Mesenteric fat pad (tissue), 1 donor: ENCODE data around the gene ASTN2. TPM values are rescaled to one million over a fixed set of nuclear protein-coding genes. Genes with fewer than 3 reads are reported as not detected.

Source experiments
- DNase-seq: peaks from one replicate; pipeline ENCODE4 v3.0.0-alpha.2; 2020; ENCODE audit warnings: low spot score
- total RNA-seq: library from RNA; stranded (reverse); fragmentation: NEBNext Ultra II Directional; extraction: Animal tissue kit (Norgen Biotek cat#: 25700); gene quantifications from one replicate; pipeline ENCODE4 v1.2.1, GENCODE V29; 2021
- donor health status: DM: yes; HTN: yes; CAD: no.

ASTN2 gene
- total RNA-seq, 1 donor from 2014 or later: 3.1 TPM

DNA sequence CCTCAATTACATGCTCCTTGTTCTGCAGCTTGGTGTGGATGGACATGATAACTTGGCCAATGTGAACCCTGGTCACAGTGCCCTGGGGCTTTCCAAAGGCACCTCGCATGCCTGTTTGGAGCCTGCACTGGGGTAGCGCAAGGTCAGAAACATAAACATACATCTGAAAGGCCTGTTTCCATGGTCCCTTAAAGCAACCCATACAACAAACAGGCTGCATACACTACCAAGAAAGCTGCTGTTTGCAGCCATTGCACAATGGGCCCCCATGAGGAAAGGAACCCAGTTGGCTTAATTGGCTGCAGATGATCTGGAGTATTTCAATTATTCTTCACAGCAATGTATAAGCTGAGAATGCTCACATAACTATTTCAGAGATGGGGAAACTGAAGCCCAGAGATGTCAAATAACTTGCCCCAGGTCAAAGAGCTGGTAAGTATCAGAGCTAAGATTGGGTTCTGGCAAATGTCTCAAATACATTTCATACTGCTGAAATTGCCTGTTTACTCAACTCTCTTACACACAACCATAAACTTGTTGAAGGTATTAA lies 233.9 kb downstream of the ASTN2 start:
- DNase-seq: no peak

DNA sequence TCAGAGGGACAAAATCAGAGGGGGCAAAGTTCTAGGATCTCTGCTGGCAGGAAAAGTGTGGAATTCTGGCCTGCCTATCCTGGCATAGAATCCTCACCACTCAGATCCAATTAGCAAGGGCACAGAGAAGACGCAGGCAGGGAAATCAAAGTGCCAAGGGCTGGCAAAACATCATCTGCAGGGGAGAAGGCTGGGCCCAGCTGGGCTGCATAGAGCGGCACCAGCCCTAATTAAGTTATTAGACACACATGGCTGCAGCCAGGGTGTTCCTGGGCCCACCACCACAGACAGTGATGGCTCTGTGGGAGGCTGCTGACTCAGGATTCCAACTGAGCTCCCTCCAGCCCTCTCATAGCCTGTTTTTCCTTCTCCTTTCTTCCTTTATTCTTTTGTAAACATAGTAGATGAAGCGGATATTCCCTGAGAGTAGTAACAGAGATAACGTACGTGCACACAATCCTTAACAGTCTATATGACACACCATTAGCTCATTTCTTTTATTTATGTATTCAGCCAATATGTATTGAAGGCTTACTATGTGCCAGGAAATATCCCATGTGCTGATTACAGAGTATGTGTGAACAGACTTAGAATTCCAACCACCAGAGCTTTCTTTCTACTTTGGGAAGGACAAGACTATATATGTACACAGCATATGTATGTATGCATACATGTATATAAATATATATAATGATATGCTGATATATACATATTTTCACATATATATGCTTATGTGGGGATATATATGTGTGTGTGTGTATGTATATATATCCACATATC lies 236.1 kb downstream of the ASTN2 start:
- DNase-seq: no peak

DNA sequence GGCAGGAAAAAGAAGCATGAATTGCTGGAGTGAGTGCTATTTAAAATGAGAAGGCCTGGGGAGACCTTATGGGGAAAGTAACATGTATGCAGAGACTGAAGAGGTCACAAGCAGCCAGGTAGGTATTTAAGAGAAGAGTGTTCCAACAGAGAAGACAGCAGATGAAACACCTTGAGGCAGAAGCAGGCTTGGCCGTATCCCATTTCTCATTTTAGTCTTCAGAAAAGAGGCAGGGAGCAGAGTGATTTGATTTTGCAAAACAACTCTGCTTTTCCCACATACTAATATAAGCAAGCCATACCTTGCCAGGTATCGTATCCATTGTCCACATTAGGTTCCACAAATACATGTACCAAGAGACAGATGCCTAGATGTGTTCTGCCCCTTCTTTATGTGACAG lies 244.3 kb downstream of the ASTN2 start:
- no peak for DNase-seq

DNA sequence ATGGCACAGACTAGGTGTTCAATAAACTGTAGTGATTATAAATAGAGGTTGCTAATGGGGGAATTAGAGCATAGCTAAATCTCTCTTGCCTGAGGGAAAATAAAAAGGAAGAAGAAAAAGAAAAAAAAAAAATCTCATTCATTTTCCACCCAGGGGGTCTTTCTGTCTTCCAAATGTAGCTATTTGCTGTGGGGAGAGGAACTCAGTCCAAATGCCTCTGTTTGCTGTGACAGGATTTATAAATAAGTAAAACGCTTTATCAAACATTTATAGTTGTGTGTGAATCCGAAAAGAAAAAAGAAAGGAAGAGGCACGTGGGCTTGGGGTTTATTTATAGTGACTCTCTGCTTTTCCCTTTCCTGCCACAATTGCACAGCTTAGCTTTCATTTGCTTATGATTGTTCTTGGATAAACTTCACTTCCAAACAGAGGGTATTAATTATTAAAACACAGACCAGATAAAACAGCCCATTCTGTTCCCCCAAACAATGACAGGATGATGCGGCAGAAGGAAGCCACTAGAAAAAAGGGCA lies 245.7 kb downstream of the ASTN2 start:
- no peak for DNase-seq

GRCh38 chr9:117164512-117164911 lies 250.3 kb downstream of the ASTN2 start:
- no peak for DNase-seq

- no peak for DNase-seq
These were observed 254.6 kb downstream of the ASTN2 start for GRCh38 chr9:117160254-117160653.

DNA sequence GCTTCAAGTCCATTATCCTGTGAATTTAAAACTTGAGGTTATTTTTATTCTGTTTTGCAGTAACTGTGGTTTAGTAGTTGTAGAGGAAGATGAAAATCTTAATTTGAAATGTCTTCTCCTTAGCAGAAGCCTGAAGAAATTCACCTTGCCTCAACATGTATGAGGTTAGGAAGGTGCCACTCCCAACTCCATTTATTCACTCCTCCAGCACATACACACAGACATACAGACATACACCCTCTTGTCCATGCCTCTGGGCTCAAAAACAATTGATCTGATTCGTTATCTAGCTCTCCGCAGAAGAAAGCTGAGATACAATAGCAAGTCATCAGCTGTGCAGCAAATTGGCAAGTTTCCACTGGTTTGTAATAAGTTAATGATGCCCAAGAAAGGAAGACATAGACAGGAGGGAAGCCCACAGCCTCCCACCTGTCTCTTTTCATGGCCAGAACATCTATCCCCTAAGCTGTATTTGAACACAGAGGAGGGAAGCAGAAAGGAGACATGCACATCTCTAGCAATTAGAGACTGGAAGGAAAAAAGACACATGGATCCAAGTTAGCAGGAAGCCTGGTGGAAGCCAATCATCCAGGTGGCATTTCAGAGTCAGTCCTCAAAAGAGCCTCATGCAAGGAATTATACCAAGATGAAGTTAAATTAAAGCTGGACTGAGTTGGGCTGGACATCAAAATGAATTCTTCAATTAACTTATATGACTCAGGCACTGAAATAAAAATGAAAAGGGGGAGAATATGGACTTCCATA lies 257.9 kb downstream of the ASTN2 start:
- no peak for DNase-seq

DNA sequence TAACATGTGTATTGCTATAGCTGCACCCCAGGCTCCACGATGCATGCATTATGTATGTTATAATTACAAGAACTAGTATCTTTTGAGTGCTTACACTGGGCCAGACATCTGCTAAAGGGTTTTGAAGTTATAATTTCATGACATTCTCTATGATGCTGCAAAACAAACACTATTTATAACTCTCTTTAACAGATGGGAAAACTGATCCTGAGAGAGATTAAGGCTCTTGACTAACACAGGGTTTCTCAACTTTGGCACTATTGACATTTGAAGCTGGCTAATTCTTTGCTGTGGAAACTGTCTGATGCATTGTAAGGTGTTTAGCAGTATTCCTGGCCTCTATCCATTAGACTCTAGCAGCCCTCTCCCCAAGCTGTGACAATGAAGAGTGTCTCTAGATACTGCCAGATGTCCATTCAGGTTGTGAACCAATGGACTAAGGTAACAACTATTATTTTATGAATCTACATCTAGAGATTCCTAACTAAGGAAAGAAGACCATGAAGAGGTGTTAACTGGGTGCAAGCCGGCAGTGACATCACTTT lies 258.6 kb downstream of the ASTN2 start:
- DNase-seq: no peak

DNA sequence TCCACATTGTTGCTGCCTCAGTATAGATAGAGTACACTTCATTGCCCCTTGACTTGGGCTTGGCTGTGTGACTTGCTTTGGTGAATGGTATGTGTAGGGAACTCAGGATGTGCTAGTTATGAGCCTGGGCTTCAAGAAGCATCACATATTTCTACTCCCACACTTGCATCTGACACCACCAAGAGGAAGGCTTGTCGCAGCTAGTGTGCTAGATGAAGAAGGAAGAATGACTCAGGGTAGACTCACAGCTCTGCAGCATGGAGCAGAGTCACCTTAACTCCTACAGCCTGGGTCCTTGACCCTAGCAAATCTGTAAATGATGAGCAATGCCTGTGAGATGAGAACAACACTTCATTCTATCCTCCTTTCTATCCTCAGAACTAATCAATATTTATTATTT lies 261.8 kb downstream of the ASTN2 start:
- no peak for DNase-seq

DNA sequence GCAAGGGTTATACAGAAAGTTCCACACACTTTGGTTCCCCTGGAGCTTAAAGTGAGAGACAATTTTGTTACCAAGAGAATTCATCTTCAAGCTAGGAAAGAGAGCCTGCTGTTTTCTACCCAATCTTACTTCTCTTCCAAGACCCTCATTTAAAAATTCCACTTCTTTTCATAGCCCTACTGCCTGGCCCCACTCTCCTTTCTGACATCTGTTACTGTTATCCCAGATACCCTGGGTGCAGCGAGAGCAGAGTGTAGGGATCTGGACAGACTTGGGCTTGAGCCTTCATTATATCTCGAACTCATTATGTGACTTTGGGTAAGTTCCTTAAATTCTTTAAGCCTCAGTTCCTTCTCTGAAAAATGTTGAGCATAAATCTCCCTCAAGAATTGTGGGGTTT lies 263.1 kb downstream of the ASTN2 start:
- DNase-seq: no peak

DNA sequence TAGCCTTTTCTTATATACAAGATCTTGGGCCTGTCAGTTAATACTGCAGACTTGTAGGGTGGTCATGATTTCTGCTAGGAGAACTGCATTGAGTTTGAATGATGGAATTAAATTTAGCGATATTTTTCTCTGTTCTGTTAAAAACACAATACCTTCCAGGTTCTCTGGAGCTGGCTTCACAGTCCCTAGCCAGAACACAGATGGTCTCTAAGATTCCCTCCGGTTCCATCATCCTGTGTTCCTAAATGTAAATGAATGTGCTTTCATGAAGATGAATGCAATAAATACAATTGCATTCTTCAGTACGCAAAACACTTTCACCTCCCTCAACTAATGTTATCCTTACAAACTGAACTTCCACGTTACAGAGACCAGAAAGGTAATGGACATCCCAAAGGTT lies 264.9 kb downstream of the ASTN2 start:
- no peak for DNase-seq

DNA sequence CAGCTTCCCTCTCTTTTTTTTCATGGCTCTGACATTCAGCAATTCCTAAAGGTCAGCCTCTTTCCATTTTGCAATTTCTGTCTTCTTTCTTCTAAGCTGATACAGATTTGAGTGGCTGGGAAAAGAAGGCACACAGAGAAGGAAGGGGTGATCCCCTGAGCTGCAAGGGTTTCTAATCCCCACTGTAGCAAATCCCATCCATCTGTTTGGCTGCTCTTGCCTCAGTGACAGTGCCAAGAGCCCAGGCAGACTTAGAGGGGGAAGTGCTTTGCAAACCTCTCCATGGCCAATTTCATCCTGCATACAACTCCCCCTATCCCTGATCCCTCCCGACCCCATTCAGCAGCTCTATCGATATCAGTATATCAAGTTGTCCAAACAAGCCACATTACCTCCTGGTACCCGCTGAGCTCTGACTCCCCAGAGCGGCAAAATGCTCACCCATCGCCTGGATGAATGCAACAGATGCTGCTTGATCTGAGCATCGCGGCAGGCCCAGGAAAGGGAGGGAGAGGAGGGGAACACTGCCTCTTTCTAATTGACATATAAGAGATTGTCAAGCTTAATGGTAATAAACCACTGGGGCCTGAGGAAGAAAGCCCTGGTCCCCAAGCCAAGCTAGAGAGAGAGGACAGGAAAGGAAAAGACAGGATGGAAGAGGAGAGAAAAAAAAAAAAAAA lies 268.9 kb downstream of the ASTN2 start:
- DNase-seq: no peak

DNA sequence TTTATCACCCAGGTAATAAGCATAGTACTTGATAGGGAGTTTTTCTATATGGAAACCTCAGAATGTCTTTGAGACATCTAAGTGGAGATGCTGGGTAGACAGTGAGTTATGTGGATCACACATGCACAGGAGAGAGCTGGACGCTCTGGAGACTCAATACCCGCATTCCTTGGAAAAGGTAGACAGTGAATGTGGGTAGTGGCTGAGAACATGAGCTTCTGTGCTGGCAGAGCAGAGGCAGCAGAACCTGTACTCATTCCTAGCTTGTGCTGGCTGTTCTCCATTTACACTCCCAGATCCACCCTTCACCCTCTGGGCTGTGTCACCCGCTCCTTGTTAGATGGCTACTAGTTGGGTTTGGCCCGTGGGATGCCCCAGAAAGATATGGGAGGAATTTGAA lies 269.8 kb downstream of the ASTN2 start:
- DNase-seq: no peak

GRCh38 chr9:117138231-117138630 lies 276.6 kb downstream of the ASTN2 start:
- DNase-seq: no peak

DNA sequence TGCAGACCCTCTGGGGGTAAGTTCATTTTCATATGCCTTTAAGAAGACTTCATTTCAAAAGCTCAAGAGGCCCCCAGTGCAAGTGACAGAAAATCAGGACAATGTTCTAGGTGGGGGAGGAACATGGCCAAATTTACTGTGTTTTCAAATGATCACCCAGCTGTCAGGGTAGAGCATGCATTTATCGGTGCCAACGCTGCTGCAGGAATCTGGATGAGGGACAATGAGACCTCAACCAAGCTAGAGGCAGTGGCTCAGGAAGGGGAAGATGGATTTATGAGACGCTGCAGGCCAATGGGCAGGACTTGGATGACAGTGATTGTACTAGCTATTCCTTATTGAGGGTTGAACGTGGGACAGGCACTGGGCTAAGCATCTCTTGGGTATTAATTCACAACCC lies 278.4 kb downstream of the ASTN2 start:
- no peak for DNase-seq

GRCh38 chr9:117135501-117136098 lies 279.3 kb downstream of the ASTN2 start:
- no peak for DNase-seq

- no peak for DNase-seq
These were observed 279.9 kb downstream of the ASTN2 start for GRCh38 chr9:117134826-117135500.

GRCh38 chr9:117126871-117127270 lies 288.0 kb downstream of the ASTN2 start:
- no peak for DNase-seq

DNA sequence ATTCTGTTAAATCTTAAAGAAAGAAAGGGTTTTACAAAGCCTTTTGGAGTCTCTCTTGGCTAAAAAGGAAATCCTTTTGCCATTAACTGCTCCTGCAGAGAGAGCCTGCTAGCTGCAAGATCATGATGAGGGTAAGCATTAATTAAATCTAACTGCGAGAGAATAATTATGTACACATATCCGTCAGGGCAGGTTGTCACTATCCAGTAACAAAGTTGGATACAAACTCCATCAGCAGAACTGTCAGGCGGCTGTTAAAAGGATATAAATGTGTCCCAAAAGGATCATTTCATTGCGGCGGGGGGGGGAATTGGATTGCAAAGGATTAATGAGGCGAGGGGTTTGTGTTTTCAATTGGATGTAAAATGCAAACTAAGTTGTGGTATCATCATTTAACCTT lies 289.3 kb downstream of the ASTN2 start:
- no peak for DNase-seq

- DNase-seq: no peak
These were observed 291.1 kb downstream of the ASTN2 start for GRCh38 chr9:117123729-117124128.
